ENCODE measurements around the gene ABHD17C. TPM values are rescaled to one million over a fixed set of nuclear protein-coding genes. Genes with fewer than 3 reads are reported as not detected.

The ABHD17C gene
- total RNA-seq, 1 donor: 11.6 TPM

GRCh38 chr15:80764535-80764934 lies 69.4 kb downstream of the ABHD17C start:
- Histone ChIP-seq H2AFZ (ENCODE audit: low read length) (no peak overlapping the region), H3K4me1 (ENCODE audit: insufficient read depth, low read length) (no peaks in the 10 kb centered on the region), H3K4me3 (ENCODE audit: insufficient read depth, low read length) (no peak overlapping the region), H3K36me3 (ENCODE audit: insufficient read depth, low read length) (no peaks in the 10 kb centered on the region), H3K27me3 (ENCODE audit: insufficient read depth, low read length) (no peaks in the 10 kb centered on the region), H3K79me2 (ENCODE audit: insufficient read depth, low read length) (no peaks in the 10 kb centered on the region), H3K9me3 (ENCODE audit: low read depth, low read length) (no peaks in the 10 kb centered on the region), H3K4me2 (ENCODE audit: insufficient read depth, low read length) (no peak overlapping the region), H3K27ac (ENCODE audit: low read depth, low read length) (no peak overlapping the region), H4K20me1 (ENCODE audit: insufficient read depth, low read length) (no peaks in the 10 kb centered on the region)
- no peak for TF ChIP-seq CTCF (IDR thresholded peaks at IDR 0.05; ENCODE audit: extremely low read depth, low read depth, low read length)
- no peak for DNase-seq (ENCODE audit: insufficient read length, low spot score, missing footprints)

GRCh38 chr15:80766275-80766674 lies 71.2 kb downstream of the ABHD17C start:
- Histone ChIP-seq H2AFZ (ENCODE audit: low read length) (no peak overlapping the region), H3K4me2 (ENCODE audit: insufficient read depth, low read length) (no peak overlapping the region), H3K4me3 (ENCODE audit: insufficient read depth, low read length) (no peak overlapping the region), H3K27ac (ENCODE audit: low read depth, low read length) (no peak overlapping the region), H3K9me3 (ENCODE audit: low read depth, low read length) (no peaks in the 10 kb centered on the region), H3K36me3 (ENCODE audit: insufficient read depth, low read length) (no peaks in the 10 kb centered on the region), H3K79me2 (ENCODE audit: insufficient read depth, low read length) (no peaks in the 10 kb centered on the region), H3K4me1 (ENCODE audit: insufficient read depth, low read length) (no peaks in the 10 kb centered on the region), H4K20me1 (ENCODE audit: insufficient read depth, low read length) (no peaks in the 10 kb centered on the region), H3K27me3 (ENCODE audit: insufficient read depth, low read length) (no peaks in the 10 kb centered on the region)
- peak; percentile 35 for DNase-seq (ENCODE audit: insufficient read length, low spot score, missing footprints)
- no peak for TF ChIP-seq CTCF (IDR thresholded peaks at IDR 0.05; ENCODE audit: extremely low read depth, low read depth, low read length)

GRCh38 chr15:80768158-80768557 lies 73.0 kb downstream of the ABHD17C start:
- no peaks in the 10 kb centered on the region for H4K20me1 ChIP-seq (ENCODE audit: insufficient read depth, low read length)
- no peak overlapping the region for H3K4me2 ChIP-seq (ENCODE audit: insufficient read depth, low read length)
- H3K4me1 ChIP-seq (ENCODE audit: insufficient read depth, low read length): no peaks in the 10 kb centered on the region
- no peaks in the 10 kb centered on the region for H3K27me3 ChIP-seq (ENCODE audit: insufficient read depth, low read length)
- no peaks in the 10 kb centered on the region for H3K79me2 ChIP-seq (ENCODE audit: insufficient read depth, low read length)
- H3K36me3 ChIP-seq (ENCODE audit: insufficient read depth, low read length): no peaks in the 10 kb centered on the region
- no peaks in the 10 kb centered on the region for H3K9me3 ChIP-seq (ENCODE audit: low read depth, low read length)
- H3K4me3 ChIP-seq (ENCODE audit: insufficient read depth, low read length): no peak overlapping the region
- no peak overlapping the region for H2AFZ ChIP-seq (ENCODE audit: low read length)
- DNase-seq (ENCODE audit: insufficient read length, low spot score, missing footprints): no peak
- no peak for TF ChIP-seq CTCF (IDR thresholded peaks at IDR 0.05; ENCODE audit: extremely low read depth, low read depth, low read length)
- no peak overlapping the region for H3K27ac ChIP-seq (ENCODE audit: low read depth, low read length)

GRCh38 chr15:80769153-80769828 lies 74.2 kb downstream of the ABHD17C start:
- Histone ChIP-seq H4K20me1 (ENCODE audit: insufficient read depth, low read length) (no peaks in the 10 kb centered on the region), H3K4me1 (ENCODE audit: insufficient read depth, low read length) (no peaks in the 10 kb centered on the region), H3K36me3 (ENCODE audit: insufficient read depth, low read length) (no peaks in the 10 kb centered on the region), H3K27me3 (ENCODE audit: insufficient read depth, low read length) (no peaks in the 10 kb centered on the region), H3K79me2 (ENCODE audit: insufficient read depth, low read length) (no peaks in the 10 kb centered on the region), H3K27ac (ENCODE audit: low read depth, low read length) (no peak overlapping the region), H3K4me3 (ENCODE audit: insufficient read depth, low read length) (no peak overlapping the region), H3K4me2 (ENCODE audit: insufficient read depth, low read length) (no peak overlapping the region), H3K9me3 (ENCODE audit: low read depth, low read length) (no peaks in the 10 kb centered on the region), H2AFZ (ENCODE audit: low read length) (no peak overlapping the region)
- DNase-seq (ENCODE audit: insufficient read length, low spot score, missing footprints): peak; percentile 58
- TF ChIP-seq CTCF (IDR thresholded peaks at IDR 0.05; ENCODE audit: extremely low read depth, low read depth, low read length): no peak

All from osteoblast (primary cell).